Gastroesophageal sphincter (tissue), 4 donors: Measurements from ENCODE around the gene CCT2. TPM values are rescaled to one million over a fixed set of nuclear protein-coding genes. Genes with fewer than 3 reads are reported as not detected.

Experiments
- ATAC-seq: fragments of 150-250 bp; one replicate; pipeline ENCODE4 v1.9.1; 2016; ENCODE audit warnings: mild to moderate bottlenecking, moderate library complexity
- H3K27ac ChIP-seq, 4 donors: fragments of 200-600 bp; sonication (generic) in 3 of 4; 1 replicate in 3 of 4; 2 replicates in 1 of 4; pipeline ENCODE4 v1.5.1; 2016 to 2019
- H3K27me3 ChIP-seq: fragments of 200-600 bp; sonication (generic); one replicate; pipeline ENCODE4 v1.5.1; 2019
- H3K36me3 ChIP-seq, 2 donors: fragments of 200-600 bp; sonication (generic); one replicate each; pipeline ENCODE4 v1.5.1; 2019; ENCODE audit warnings: control low read depth in 1 of 2
- H3K4me1 ChIP-seq, 3 donors: fragments of 200-600 bp; sonication (generic); 1 replicate in 2 of 3; 2 replicates in 1 of 3; pipeline ENCODE4 v1.5.1; 2016 to 2019; ENCODE audit warnings: control low read depth in 2 of 3
- H3K4me3 ChIP-seq, 2 donors: fragments of 200-600 bp; sonication (generic); one replicate each; pipeline ENCODE4 v1.5.1; 2019; ENCODE audit warnings: mild to moderate bottlenecking in 1 of 2, moderate library complexity in 1 of 2
- H3K9me3 ChIP-seq, 3 donors: fragments of 200-600 bp; sonication (generic); one replicate each; pipeline ENCODE4 v1.5.1; 2017 to 2019; ENCODE audit warnings: control low read depth in 2 of 3
- EP300 ChIP-seq: sonication (generic); formaldehyde crosslinking; IDR thresholded peaks from one replicate; pipeline ENCODE4 v1.6.1; 2017; ENCODE audit warnings: antibody characterized with exemption, mild to moderate bottlenecking
- POLR2A ChIP-seq, 2 donors: fragments of 450-650 bp; IDR thresholded peaks; one replicate each; pipeline ENCODE4 v1.6.1; 2017; ENCODE audit warnings: antibody characterized with exemption in 2 of 2, mild to moderate bottlenecking in 2 of 2, moderate library complexity in 1 of 2
- POLR2AphosphoS5 ChIP-seq: sonication (generic); formaldehyde crosslinking; IDR thresholded peaks from one replicate; pipeline ENCODE4 v1.6.1; 2017; ENCODE audit warnings: antibody characterized with exemption
- WGBS, 2 donors: methylation state at CpG; one replicate each; pipeline ENCODE4 v1.1.5; 2018; ENCODE audit warnings: low coverage in 1 of 2; 5-methylcytosine and 5-hydroxymethylcytosine counted together
- total RNA-seq, 4 donors: library from RNA; depleted of rRNA; stranded (reverse); fragments of >200 nt; gene quantifications; one replicate each; pipeline ENCODE4 v1.1.0, GENCODE V29; 2016
- TF ChIP-seq, protein P1 (sequence below), 4 experiments: fragments of 200-600 bp in 2 of 4; fragments of 450-650 bp in 2 of 4; sonication (generic) in 1 of 4; IDR thresholded peaks; one replicate each; pipeline ENCODE4 v1.5.1; 2017 to 2019; ENCODE audit warnings: antibody characterized with exemption in 4 of 4, mild to moderate bottlenecking in 2 of 4, moderate library complexity in 2 of 4

Gene CCT2
- total RNA-seq = 100 to 1,000 TPM in 3 of 4 donors, 10 to 100 TPM in 1; 95.4 to 125 (median 110) TPM

DNA sequence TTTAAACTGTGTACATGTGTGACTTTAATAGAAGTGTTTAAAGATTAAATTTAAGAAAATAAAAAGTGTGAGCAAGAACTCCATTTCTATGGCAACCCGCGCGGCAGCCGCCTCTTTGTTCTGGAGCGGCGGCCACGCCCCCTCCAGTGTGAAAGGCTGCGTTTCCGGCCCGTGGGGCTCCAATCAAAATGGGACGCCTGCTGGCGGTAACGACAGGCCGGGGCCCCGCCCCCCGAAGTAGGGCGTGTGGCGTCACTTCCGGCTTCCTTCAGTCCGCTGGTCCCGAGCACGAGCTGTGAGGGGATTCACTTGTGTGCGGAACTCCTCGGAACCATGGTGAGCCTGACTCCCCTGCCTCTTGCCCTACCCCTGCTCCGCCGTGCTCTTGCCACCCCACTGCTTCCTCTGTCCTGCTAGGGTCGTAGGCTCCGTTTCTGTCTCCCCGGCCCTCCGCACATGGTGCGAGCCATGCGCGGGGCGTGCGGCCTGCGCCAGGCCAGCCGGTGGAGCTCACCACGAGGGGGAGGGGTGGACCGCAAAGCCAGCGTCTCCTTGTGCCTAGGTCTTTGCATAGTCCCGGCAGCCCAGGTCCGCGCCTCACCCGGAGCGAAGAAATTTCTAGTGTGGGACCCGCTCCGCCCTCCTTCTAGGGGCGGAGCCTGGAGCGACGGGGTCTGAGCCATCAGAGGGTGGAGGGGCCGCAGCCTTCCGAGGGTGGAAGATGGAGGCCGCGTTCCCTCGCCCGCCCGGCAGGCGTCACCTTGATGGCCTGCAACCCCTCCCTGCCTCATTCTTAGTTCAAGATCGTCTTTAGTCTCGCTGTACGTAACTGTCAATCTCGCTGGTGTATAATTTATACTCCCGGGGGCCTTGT lies at the start of gene CCT2:
Gene CCT2, plus strand, starts transcription at position 271 of the 874 bp plus-strand sequence. Its CDS starts 63 bp downstream, at position 334.
- H3K27me3 ChIP-seq = no peaks in the 10 kb centered on the region
- no peaks in the 10 kb centered on the region for H3K9me3 ChIP-seq
- peak; percentile 99 for ATAC-seq
- peaks cover 0 to 23% (median 3%) of the 10 kb centered on the region in 3 donors for H3K4me1 ChIP-seq
- H3K4me3 ChIP-seq = peak within 1 kb of the TSS; percentile 71 to 85
- no peak for TF ChIP-seq EP300
- peak; percentile 63 to 70 for TF ChIP-seq POLR2A (IDR thresholded peaks at IDR 0.05)
- TF ChIP-seq, protein P1, sequence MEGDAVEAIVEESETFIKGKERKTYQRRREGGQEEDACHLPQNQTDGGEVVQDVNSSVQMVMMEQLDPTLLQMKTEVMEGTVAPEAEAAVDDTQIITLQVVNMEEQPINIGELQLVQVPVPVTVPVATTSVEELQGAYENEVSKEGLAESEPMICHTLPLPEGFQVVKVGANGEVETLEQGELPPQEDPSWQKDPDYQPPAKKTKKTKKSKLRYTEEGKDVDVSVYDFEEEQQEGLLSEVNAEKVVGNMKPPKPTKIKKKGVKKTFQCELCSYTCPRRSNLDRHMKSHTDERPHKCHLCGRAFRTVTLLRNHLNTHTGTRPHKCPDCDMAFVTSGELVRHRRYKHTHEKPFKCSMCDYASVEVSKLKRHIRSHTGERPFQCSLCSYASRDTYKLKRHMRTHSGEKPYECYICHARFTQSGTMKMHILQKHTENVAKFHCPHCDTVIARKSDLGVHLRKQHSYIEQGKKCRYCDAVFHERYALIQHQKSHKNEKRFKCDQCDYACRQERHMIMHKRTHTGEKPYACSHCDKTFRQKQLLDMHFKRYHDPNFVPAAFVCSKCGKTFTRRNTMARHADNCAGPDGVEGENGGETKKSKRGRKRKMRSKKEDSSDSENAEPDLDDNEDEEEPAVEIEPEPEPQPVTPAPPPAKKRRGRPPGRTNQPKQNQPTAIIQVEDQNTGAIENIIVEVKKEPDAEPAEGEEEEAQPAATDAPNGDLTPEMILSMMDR (IDR thresholded peaks at IDR 0.05) = peak in 3 of 4 experiments; percentile 33 to 41 (median 33)
- peak; percentile 86 for TF ChIP-seq POLR2AphosphoS5
- 1 to 3% methylated on average over 14 to 32 of the region's 63 CpGs for WGBS, 2 donors
- H3K27ac ChIP-seq = peak within 1 kb of the TSS; percentile 61 to 91 (median 84)
- peaks cover 0 to 39% of the 10 kb centered on the region in 2 donors for H3K36me3 ChIP-seq

GRCh38 chr12:69540987-69541386 lies 44.3 kb upstream of the CCT2 start:
- no peak overlapping the region for H3K4me3 ChIP-seq
- peaks cover 0 to 6% of the 10 kb centered on the region in 2 donors for H3K36me3 ChIP-seq
- no peak for ATAC-seq
- H3K4me1 ChIP-seq = no peaks in the 10 kb centered on the region
- no peak for TF ChIP-seq POLR2A (IDR thresholded peaks at IDR 0.05)
- no peak for TF ChIP-seq POLR2AphosphoS5
- TF ChIP-seq, protein P1 (IDR thresholded peaks at IDR 0.05) = no peak
- no peak for TF ChIP-seq EP300
- no peaks in the 10 kb centered on the region for H3K27me3 ChIP-seq
- WGBS, 2 donors = 72 to 73% methylated on average over 2 of the region's 2 CpGs
- peaks cover 0 to 9% (median 0%) of the 10 kb centered on the region in 3 donors for H3K9me3 ChIP-seq
- no peak overlapping the region for H3K27ac ChIP-seq

DNA sequence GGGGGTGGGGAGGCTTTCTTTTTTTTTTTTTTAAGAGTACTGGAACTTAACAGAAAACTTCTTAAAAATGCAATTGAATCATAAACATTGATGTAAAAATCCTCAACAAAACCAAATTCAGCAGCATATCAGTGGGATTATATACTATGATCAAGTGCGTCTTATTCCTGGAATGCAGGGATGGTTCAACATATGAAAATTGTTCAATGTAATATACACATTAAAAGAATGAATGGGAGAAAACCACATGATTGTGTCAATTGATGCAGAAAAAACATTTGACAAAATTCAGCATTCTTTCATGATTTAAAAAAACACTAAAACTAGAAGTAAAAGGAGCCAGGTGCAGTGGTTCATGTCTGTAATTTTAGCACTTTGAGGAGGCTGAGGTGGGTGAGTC lies 41.2 kb upstream of the CCT2 start:
- Histone ChIP-seq H3K4me1 (no peaks in the 10 kb centered on the region), H3K4me3 (no peak overlapping the region), H3K27me3 (no peaks in the 10 kb centered on the region), H3K9me3 (peaks cover 0 to 9% (median 0%) of the 10 kb centered on the region in 3 donors), H3K36me3 (peaks cover 0 to 6% of the 10 kb centered on the region in 2 donors), H3K27ac (no peak overlapping the region)
- no peak for ATAC-seq
- no peak for TF ChIP-seq POLR2AphosphoS5
- TF ChIP-seq EP300 = no peak
- 100% methylated on average over 1 of the region's 1 CpG for WGBS, 2 donors

DNA sequence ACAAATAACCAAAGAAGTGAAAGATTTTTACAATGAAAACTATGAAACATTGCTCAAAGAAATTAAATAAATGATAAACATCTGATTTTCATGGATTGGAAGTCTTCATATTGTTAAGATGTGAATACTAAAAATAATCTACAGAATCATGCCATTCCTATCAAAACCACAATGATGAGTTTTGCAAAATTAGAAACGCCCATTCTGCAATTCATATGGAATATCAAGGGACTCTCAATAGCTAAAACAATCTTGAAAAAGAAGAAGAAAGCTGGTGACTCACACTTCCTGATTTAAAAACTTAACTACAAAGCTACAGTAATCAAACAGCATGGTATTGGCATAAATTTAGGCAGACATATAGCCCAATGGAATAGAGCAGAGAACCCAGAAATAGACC lies 40.2 kb upstream of the CCT2 start:
- no peak overlapping the region for H3K27ac ChIP-seq
- WGBS, 2 donors = 93% methylated on average over 1 of the region's 1 CpG; no CpG with 5 or more reads in 1 of the 2 donors
- H3K4me3 ChIP-seq = no peak overlapping the region
- peaks cover 0 to 6% of the 10 kb centered on the region in 2 donors for H3K36me3 ChIP-seq
- TF ChIP-seq, protein P1 (IDR thresholded peaks at IDR 0.05) = no peak
- TF ChIP-seq EP300 (no peak), POLR2AphosphoS5 (no peak), POLR2A (IDR thresholded peaks at IDR 0.05) (no peak)
- H3K27me3 ChIP-seq = no peaks in the 10 kb centered on the region
- ATAC-seq = no peak
- H3K4me1 ChIP-seq = no peaks in the 10 kb centered on the region
- peaks cover 0 to 9% (median 0%) of the 10 kb centered on the region in 3 donors for H3K9me3 ChIP-seq

DNA sequence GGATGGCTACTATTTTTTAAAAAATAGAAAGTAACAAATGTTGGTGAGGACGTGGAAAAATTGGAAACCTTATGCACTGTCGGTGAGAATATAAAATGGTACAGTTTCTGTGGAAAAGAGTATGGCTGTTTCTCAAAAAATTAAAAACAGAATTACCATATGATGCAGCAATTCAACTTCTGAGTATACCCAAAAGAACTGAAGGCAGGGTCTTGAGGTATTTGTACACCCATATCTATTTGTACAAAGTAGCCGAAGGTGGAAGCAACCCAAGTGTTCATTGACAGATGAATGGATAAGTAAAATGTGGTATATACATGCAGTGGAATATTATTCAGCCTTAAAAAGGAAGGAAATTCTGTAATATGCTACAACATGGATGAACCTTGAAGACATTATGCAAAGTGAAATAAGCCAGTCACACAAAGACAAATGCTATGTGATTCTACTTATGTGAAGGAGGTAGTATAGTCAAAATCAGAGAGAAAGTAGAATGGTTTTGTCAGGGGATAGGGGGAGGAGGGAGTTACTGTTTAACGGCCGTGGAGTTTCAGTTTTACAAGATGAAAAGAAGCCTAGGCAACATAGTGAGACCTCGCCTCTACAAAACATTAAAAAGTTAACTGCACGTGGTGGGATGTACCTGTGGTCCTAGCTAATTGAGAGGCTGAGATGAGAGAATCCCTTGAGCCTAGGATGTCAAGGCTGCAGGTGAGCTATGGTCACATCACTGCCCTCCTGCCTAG lies 38.4 kb upstream of the CCT2 start:
- H3K36me3 ChIP-seq = peaks cover 0 to 6% of the 10 kb centered on the region in 2 donors
- H3K27ac ChIP-seq = no peak overlapping the region
- no peak for TF ChIP-seq POLR2A (IDR thresholded peaks at IDR 0.05)
- TF ChIP-seq POLR2AphosphoS5 = no peak
- no peak for TF ChIP-seq EP300
- TF ChIP-seq, protein P1 (IDR thresholded peaks at IDR 0.05) = no peak
- no peaks in the 10 kb centered on the region for H3K4me1 ChIP-seq
- H3K9me3 ChIP-seq = peaks cover 0 to 9% (median 0%) of the 10 kb centered on the region in 3 donors
- ATAC-seq = no peak
- H3K4me3 ChIP-seq = no peak overlapping the region
- WGBS, 2 donors = 88 to 89% methylated on average over 7 of the region's 7 CpGs
- H3K27me3 ChIP-seq = no peaks in the 10 kb centered on the region
